GM18526 (cell line): ENCODE data around the gene CHMP1A.
A peak's percentile ranks its signal among the peaks of the same experiment; 100 is the strongest.

Source experiments
- POLR2A ChIP-seq: IDR thresholded peaks from 3 replicates; pipeline ENCODE4 v1.6.1; 2011; ENCODE audit not compliant: insufficient read length; ENCODE audit errors: extremely low read depth

Gene CHMP1A

DNA sequence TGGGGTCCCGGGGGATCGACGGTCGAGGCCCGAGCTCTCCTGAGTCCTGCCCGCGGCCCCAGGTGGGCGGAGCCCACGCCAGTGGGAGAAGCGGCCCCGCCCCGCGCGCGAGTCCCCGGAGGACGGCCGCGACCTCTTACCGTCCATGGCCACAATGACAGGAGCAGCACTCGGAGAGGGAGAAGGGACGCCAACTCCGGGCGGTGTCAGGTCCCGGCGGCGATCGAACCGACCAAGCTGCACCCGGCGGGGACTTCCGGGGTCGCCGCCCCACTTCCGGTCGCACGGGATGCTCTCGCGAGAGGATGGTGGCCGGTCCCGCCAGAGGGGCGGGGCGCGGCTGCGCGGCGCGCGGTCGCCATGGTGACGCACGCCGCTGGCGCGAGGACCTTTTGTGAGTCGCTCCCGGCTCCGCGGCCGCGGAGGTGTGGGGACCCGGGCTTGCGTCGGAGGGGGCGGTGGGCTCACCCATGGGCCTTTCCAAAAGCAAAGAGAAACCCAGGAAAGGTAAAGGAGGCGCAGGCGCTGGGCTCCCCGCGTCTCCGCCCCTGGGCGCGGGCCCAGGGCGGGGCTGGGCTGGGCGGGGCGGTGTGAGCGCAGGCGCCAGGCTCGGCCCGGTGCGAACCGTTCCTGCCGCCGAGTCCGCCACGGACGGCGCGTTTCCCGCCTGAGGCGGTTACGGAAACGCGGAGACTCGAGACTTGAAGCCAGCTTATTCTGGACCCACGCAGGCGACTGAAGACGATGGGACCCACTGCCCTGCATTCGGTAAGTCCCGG is at the start of gene CHMP1A, which contains the start of gene SPATA33:
CHMP1A (minus strand) TSS at position 267 of the 779 bp plus-strand sequence; CDS start at position 147, 120 bp downstream.
SPATA33 (plus strand) TSS at position 395 of the 779 bp plus-strand sequence; CDS start at position 471, 76 bp downstream.
- TF ChIP-seq POLR2A, result peak; percentile 73

DNA sequence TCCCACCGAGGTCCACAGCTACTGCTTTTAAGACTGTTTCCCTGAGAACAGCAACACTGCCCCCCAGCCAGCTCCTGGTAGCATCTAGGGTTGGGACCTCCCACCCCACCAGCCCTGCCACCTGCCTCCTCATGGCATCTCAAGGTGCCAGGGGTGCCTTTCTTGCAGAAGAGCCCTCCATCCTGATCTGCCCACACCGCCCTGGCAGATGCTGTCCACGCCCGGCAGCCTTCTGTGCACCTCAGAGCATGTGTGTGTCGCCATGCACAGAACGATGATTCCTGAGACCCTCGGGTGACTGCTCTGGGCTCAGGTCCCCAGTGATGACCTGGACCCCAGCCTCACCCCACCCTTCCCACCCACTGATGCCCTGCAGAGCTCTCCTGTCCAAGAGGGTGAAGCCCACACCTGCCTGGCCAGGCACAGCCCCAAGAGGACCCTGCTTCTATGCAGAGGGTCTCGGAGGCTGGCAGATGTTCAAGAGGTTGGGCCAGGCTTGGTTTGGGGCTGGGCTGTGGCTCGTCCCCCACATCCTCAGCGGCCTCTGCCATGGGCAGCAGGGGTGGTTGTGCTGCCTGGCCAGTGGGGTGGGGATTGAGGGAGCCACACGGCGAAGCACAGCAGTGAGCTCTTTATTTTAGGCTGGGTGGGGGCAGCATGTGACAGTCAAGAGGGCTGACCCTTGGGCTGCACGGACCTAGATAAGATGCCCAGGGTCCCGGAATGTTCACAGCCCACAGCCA is 49.2 kb upstream of the CHMP1A start:
- TF ChIP-seq POLR2A, result no peak

DNA sequence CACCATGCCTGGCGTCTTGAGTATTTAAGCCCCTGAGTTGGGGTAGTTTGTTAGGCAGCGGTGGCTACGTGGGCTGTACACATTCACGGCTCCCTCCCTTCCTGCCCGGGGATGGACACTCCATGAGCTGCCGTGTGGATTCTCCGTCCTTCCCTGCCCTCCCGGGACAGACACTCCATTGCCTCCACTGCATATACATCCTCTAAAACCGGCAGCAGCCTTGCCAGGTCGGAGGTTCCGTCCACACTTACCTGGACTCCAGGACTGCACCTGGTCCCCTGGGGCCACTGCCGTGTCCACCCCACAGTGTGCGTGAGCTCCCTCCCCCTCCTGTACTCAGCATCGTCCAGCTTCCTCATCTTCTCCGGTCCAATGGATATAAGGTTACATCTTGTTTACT is 47.5 kb upstream of the CHMP1A start:
- no peak for TF ChIP-seq POLR2A

DNA sequence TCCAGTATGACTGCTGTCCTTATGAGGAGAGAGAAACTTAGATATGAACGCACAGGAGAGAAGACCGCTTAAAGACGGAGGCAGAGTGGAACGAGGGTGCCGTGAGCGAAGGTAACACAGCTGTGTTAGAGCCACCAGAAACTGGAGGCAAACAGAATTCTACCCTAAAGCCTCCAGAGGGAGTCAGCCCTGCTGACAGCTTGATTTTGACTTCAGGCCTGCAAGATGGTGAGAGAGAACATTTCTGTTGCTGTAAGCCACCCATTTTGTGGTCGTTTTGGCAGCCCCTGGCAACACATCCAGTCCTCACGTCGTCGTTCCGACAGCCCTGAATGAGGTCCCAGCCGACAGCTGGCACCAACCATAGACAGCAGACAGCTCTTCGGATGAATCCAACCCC is 46.8 kb upstream of the CHMP1A start:
- TF ChIP-seq POLR2A, result no peak

- peak; percentile 60 for TF ChIP-seq POLR2A
Observed at GRCh38 chr16:89701425-89702406, 44.2 kb upstream of the CHMP1A start, which contains the start of gene SPATA2L. SPATA2L (minus strand) TSS chr16:89701705; CDS start chr16:89701232, 473 bp downstream.

DNA sequence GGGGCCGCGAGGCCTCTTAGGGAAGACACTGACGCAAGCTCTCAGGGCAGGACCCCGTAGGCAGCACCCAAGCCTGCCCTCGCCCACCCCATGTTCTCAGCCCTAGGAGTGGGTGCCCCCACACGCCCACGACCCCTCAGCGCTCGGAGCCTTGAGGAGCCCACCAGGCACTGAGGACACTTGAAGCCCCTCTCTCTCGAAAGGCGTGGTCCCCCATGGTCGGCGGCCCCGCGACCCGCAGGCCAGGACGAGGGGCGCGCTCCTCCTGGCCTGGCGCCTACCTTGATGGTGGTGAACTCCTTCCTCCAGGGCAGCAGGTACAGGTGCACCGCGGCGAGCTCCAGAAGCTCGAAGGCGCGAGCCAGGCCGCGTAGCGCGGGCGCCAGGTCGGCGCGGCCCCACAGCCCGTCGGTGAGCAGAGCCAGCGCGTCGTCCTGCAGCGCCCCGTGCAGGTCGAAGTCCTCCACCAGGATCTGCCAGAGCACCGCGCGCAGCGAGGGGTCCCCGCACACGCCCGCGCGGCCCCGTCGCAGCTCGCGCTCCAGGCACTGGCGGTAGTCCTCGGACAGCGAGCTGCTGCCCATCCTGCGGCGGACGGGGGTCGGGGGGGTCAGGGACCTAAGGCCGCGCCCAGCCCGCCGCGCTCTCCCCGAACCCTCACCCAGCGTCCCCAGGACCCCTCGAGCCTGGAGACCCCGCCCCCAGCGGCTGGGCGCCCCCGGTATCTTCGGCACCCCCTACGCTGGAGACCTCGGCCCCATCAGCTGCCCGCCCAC is 43.3 kb upstream of the CHMP1A start:
- TF ChIP-seq POLR2A, result no peak

GRCh38 chr16:89700100-89700648 is 42.7 kb upstream of the CHMP1A start:
- TF ChIP-seq POLR2A, result no peak

DNA sequence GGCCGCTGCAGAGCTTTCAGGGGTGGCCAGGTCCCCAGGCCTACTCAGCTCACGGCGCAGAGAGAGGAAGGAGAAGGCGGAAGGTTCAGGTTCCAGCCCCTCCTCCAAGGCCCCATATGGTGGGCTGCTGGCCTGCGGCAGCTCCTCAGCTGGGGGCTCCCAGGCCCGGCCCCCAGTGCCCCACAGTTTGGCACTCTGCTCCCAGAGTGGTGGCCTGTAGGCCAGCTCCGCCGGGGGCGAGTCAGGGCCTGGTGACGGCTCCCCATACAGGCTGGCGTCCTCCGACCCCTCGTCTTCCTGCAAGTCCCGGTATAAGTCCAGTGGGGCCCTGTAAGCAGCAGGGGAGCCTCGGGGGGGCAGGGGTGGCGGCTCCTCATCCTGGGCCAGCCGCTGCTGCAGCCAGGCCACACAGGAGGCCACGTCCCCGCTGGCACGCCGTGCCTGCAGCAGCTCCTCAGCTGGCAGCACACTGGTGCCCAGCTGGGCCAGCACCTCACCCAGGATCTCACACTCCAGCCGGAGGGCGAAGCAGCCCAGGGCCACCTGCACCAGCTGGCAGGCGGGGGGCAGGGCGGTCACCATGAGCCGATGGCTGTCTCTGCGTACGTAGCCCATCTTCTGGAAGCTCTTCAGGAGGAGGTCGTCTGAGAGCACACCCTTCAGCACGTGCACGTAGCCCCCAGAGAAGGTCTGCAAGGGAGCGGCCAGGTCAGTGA is 40.3 kb upstream of the CHMP1A start:
- TF ChIP-seq POLR2A, result no peak

- TF ChIP-seq POLR2A, result no peak
Observed at GRCh38 chr16:89697161-89697615, 39.7 kb upstream of the CHMP1A start.

DNA sequence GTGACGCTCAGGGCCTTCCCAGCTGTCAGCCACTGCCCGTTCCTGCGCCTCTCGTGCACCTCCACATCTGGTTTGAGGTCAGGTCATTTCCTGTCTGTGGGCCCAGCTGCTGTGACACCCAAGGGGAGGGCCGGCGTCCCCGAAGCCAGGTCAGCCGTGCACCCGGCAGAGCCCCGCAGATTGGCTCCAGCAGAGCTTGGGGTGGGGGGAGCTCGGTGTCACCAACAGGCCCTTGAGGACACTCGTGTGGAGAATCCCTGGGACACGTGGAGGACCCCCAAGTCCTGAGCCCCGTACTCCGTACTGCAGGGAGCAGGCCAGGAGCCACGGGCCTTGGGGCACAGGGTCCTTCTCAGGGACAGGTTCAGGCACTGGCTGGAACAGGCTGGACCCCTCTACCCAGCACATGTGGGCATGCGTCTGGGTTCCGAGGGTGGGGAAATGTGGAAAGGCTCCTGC is 39.2 kb upstream of the CHMP1A start:
- no peak for TF ChIP-seq POLR2A

- TF ChIP-seq POLR2A, result no peak
Observed at GRCh38 chr16:89695875-89696669, 38.6 kb upstream of the CHMP1A start.
